IMR-90 (cell line): ENCODE measurements around the gene OSBPL8. TPM values are rescaled to one million over a fixed set of nuclear protein-coding genes. Genes with fewer than 3 reads are reported as not detected.

Experiments
- ATAC-seq: fragments of 200-7000 bp; cut with Tn5 transposase; 2 replicates; pipeline ENCODE4 v1.9.1; 2020; ENCODE audit warnings: low read depth, mild to moderate bottlenecking, moderate library complexity
- BruUV-seq: library from RNA; stranded (reverse); fragments of 400-500 nt; replicated peaks from 2 replicates; lab custom pipeline; 2021; lab: Mats Ljungman, UMichigan
- CTCF ChIA-PET: fragments of 300-600 bp; formaldehyde crosslinking; extraction: SDS; loops from one replicate; lab custom pipeline; 2021; ENCODE audit warnings: antibody characterized with exemption; lab: Yijun Ruan, JAX
- POLR2A ChIA-PET: fragments of 300-600 bp; sonication (Branson Sonifier 250); formaldehyde crosslinking; loops from one replicate; lab custom pipeline; 2022; ENCODE audit warnings: antibody characterized with exemption; ENCODE audit not compliant: unreplicated experiment; lab: Charles Lee
- DNase-seq: peaks from one replicate; pipeline ENCODE4 v3.0.0; 2013
- H2AFZ ChIP-seq: replicated peaks from 2 replicates; pipeline ENCODE3; 2013; ENCODE audit warnings: low read length, mild to moderate bottlenecking; ENCODE audit not compliant: poor library complexity
- H2AK5ac ChIP-seq: 2 replicates; pipeline ENCODE4 v1.6.1; 2013; ENCODE audit warnings: low read depth, low read length, inconsistent platforms
- H2AK9ac ChIP-seq: replicated peaks from 2 replicates; pipeline ENCODE3; 2013; ENCODE audit warnings: mild to moderate bottlenecking, low read depth, low read length, moderate library complexity; ENCODE audit not compliant: poor library complexity
- H2BK120ac ChIP-seq: 2 replicates; pipeline ENCODE4 v1.6.1; 2013; ENCODE audit warnings: low read depth, low read length, inconsistent platforms
- H2BK15ac ChIP-seq: 3 replicates; pipeline ENCODE4 v1.6.1; 2013; ENCODE audit warnings: low read depth, low read length, inconsistent platforms
- H2BK20ac ChIP-seq: 2 replicates; pipeline ENCODE4 v1.6.1; 2013; ENCODE audit warnings: low read depth, mild to moderate bottlenecking, inconsistent platforms, low read length, moderate library complexity
- H2BK5ac ChIP-seq: 2 replicates; pipeline ENCODE4 v1.6.1; 2013; ENCODE audit warnings: mild to moderate bottlenecking, low read depth, low read length, inconsistent platforms; ENCODE audit not compliant: poor library complexity, severe bottlenecking
- H3K14ac ChIP-seq: replicated peaks from 2 replicates; pipeline ENCODE4 v1.6.1; 2013; ENCODE audit warnings: low read depth, low read length, inconsistent platforms
- H3K18ac ChIP-seq: 2 replicates; pipeline ENCODE4 v1.6.1; 2013; ENCODE audit warnings: low read depth, low read length, control low read depth
- H3K23ac ChIP-seq: 2 replicates; pipeline ENCODE4 v1.6.1; 2013; ENCODE audit warnings: low read depth, low read length, inconsistent platforms
- H3K27ac ChIP-seq: 2 replicates; pipeline ENCODE4 v1.5.1; 2013; ENCODE audit warnings: mild to moderate bottlenecking, control low read depth, low read length; ENCODE audit not compliant: insufficient read depth
- H3K27me3 ChIP-seq: 2 replicates; pipeline ENCODE4 v1.6.1; 2013; ENCODE audit warnings: low read length; ENCODE audit not compliant: control insufficient read depth, insufficient read depth
- H3K36me3 ChIP-seq: 2 replicates; pipeline ENCODE4 v1.6.1; 2013; ENCODE audit warnings: low read length, mixed read lengths; ENCODE audit not compliant: control insufficient read depth, insufficient read depth
- H3K4ac ChIP-seq: 2 replicates; pipeline ENCODE4 v1.6.1; 2013; ENCODE audit warnings: low read depth, low read length, inconsistent platforms
- H3K4me1 ChIP-seq: 2 replicates; pipeline ENCODE4 v1.6.1; 2013; ENCODE audit warnings: low read length, mixed read lengths; ENCODE audit not compliant: control insufficient read depth, insufficient read depth
- H3K4me2 ChIP-seq: 2 replicates; pipeline ENCODE4 v1.6.1; 2013; ENCODE audit warnings: low read depth, mild to moderate bottlenecking, control low read depth, low read length, moderate library complexity
- H3K4me3 ChIP-seq: 2 replicates; pipeline ENCODE4 v1.5.1; 2013; ENCODE audit warnings: low read depth, mild to moderate bottlenecking, control low read depth, low read length, moderate library complexity; ENCODE audit not compliant: insufficient read depth
- H3K56ac ChIP-seq: 2 replicates; pipeline ENCODE4 v1.6.1; 2013; ENCODE audit warnings: low read length, inconsistent platforms; ENCODE audit not compliant: insufficient read depth; ENCODE audit errors: extremely low read depth
- H3K79me1 ChIP-seq, 2 experiments: 2 replicates each; pipeline ENCODE4 v1.6.1; 2013; ENCODE audit warnings: low read length in 2 of 2, inconsistent platforms in 1 of 2, low read depth in 1 of 2
- H3K9ac ChIP-seq: 2 replicates; pipeline ENCODE4 v1.6.1; 2013; ENCODE audit warnings: low read depth, low read length, control low read depth
- H3K9me1 ChIP-seq: 2 replicates; pipeline ENCODE4 v1.6.1; 2013; ENCODE audit warnings: low read length, inconsistent platforms; ENCODE audit not compliant: insufficient read depth
- H3K9me3 ChIP-seq: 2 replicates; pipeline ENCODE4 v1.6.1; 2013; ENCODE audit warnings: low read length; ENCODE audit not compliant: control insufficient read depth, insufficient read depth
- H4K20me1 ChIP-seq: 2 replicates; pipeline ENCODE4 v1.6.1; 2013; ENCODE audit warnings: low read length, inconsistent platforms; ENCODE audit not compliant: insufficient read depth
- H4K5ac ChIP-seq: 2 replicates; pipeline ENCODE4 v1.6.1; 2013; ENCODE audit warnings: mild to moderate bottlenecking, low read depth, low read length, control low read depth
- H4K8ac ChIP-seq, 2 experiments: 2 replicates each; pipeline ENCODE4 v1.6.1; 2013; ENCODE audit warnings: low read depth in 2 of 2, low read length in 2 of 2, control low read depth in 1 of 2, inconsistent platforms in 1 of 2
- H4K91ac ChIP-seq: 2 replicates; pipeline ENCODE4 v1.6.1; 2013; ENCODE audit warnings: low read depth, low read length, inconsistent platforms; ENCODE audit not compliant: insufficient read depth
- CHD1 ChIP-seq: IDR thresholded peaks from 2 replicates; pipeline ENCODE4 v1.6.1; 2012; ENCODE audit warnings: low read depth, low read length, improper control_type of control experiment
- FOS ChIP-seq: fragments of 150-350 bp; IDR thresholded peaks from 2 replicates; pipeline ENCODE4 v1.6.1; 2016; ENCODE audit warnings: low read depth, low read length
- WGBS, 2 experiments: methylation state at CpG; one replicate each; pipeline versions ENCODE4 v1.1.5 to v1.1.7; 2013; ENCODE audit warnings: missing lambda C conversion rate in 2 of 2; ENCODE audit not compliant: insufficient read length in 1 of 2; ENCODE audit errors: extremely low coverage in 2 of 2; 5-methylcytosine and 5-hydroxymethylcytosine counted together
- dilution Hi-C: fragments of 300-500 bp; cut with HindIII; formaldehyde crosslinking; loops from one replicate; pipeline ENCODE4 v1.14.3; 2018; ENCODE audit warnings: low sequenced_read_pairs; ENCODE audit not compliant: unreplicated experiment
- in situ Hi-C: fragments of 300-500 bp; cut with MboI; formaldehyde crosslinking; loops from 3 replicates; pipeline ENCODE4 v1.14.3; 2019; ENCODE audit warnings: low sequenced_read_pairs, inconsistent platforms, mixed read lengths
- intact Hi-C: fragments of 100-400 bp; cut with micrococcal nuclease; formaldehyde crosslinking; loops from 2 replicates; pipeline ENCODE4 v1.10.0; 2022
- polyA plus RNA-seq, 3 experiments: library from polyadenylated mRNA; depleted of rRNA; stranded (reverse); fragments of >200 nt; gene quantifications; 2 replicates each; pipeline ENCODE4 v1.2.3, GENCODE V29; 2012; ENCODE audit warnings: low replicate concordance in 1 of 3
- total RNA-seq: library from RNA; depleted of rRNA; stranded (reverse); fragments of >200 nt; gene quantifications from 2 replicates; pipeline ENCODE4 v1.2.3, GENCODE V29; 2012

Gene OSBPL8
- total and polyA plus RNA-seq, 2 of the 4 experiments (the other 2 are of a cell fraction): 17.8 to 24.2 TPM

DNA sequence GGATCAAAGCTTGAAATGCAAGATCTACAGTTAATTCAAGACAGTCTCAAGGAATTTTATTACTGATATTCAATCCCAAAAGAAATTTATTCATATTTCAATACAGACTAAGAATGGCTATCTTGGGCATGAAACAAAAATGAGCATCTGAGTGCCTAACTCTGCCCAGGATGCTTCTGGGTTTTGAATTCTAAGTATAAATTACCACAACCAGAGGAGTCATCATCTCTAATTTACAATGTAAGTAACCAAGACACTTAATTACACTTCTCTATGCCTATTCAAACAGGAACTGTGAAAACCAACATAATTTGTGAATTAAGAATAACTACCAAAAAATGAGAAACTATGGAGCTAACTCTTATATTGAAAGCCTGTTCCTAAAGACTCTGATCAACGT lies 14.1 kb downstream of the OSBPL8 start:
- Histone ChIP-seq H3K9me3 (no peaks in the 10 kb centered on the region), H4K91ac (no peak overlapping the region), H3K36me3 (no peaks in the 10 kb centered on the region), H3K4me3 (no peak overlapping the region), H2BK20ac (no peak overlapping the region), H4K8ac (no peak overlapping the region), H3K4me1 (peaks cover 2% of the 10 kb centered on the region; the same call in 1 of the 2 replicates), H3K4me2 (no peak overlapping the region), H3K4ac (no peak overlapping the region), H4K5ac (no peak overlapping the region), H2AK5ac (no peak overlapping the region), H3K27me3 (no peaks in the 10 kb centered on the region), H3K27ac (no peak overlapping the region), H3K14ac (no peak overlapping the region), H4K20me1 (peaks cover 17% of the 10 kb centered on the region), H3K18ac (no peak overlapping the region), H2AK9ac (no peak overlapping the region), H2BK5ac (no peak overlapping the region), H2BK15ac (no peak overlapping the region), H2AFZ (no peak overlapping the region), H3K23ac (no peak overlapping the region), H2BK120ac (no peak overlapping the region), H3K9ac (no peak overlapping the region), H3K56ac (no peak overlapping the region), H3K79me1 (peaks cover 25 to 51% of the 10 kb centered on the region in 2 experiments), H3K9me1 (peaks cover 2% of the 10 kb centered on the region; the same call in 1 of the 2 replicates)
- dilution Hi-C loops: no loop called here
- TF ChIP-seq CHD1: no peak
- no peak for TF ChIP-seq FOS
- DNase-seq (no peak), ATAC-seq (no peak)
- WGBS, 2 experiments: no CpG with 5 or more reads among the region's 1 CpG
- ChIA-PET POLR2A (interaction anchor here (0.6 kb wide), 1 partner anchor 461 kb away, joined by 3 read pairs; the partner anchor contains the start of gene NAP1L1), CTCF (interaction anchor here (0.6 kb wide), 1 partner anchor 323 kb away, joined by 4 read pairs; no protein-coding TSS in a partner anchor)
- in situ Hi-C loops: no loop called here
- no TSS peak for BruUV-seq
- intact Hi-C loops: no loop called here
